Activated CD8-positive, alpha-beta T cell treated with anti-CD3 and anti-CD28 coated beads for 36 hours (primary cell): ENCODE results near the gene ZNF865. TPM values are rescaled to one million over a fixed set of nuclear protein-coding genes. Genes with fewer than 3 reads are reported as not detected.
A peak's percentile ranks its signal among the peaks of the same experiment; 100 is the strongest.

ENCODE experiments used
- ATAC-seq: fragments of 200-7000 bp; cut with Tn5 transposase; one replicate; pipeline ENCODE4 v1.10.0; 2021; ENCODE audit warnings: mild to moderate bottlenecking, moderate library complexity
- CTCF ChIA-PET: fragments of 350-600 bp; sonication (Branson Sonifier 250); formaldehyde crosslinking; loops from one replicate; lab custom pipeline; 2021; ENCODE audit warnings: antibody characterized with exemption; lab: Charles Lee
- POLR2A ChIA-PET: fragments of 350-600 bp; sonication (Branson Sonifier 250); formaldehyde crosslinking; loops from one replicate; lab custom pipeline; 2021; ENCODE audit warnings: antibody characterized with exemption; lab: Charles Lee
- DNase-seq: peaks from one replicate; pipeline ENCODE4 v3.0.0-alpha.2; 2020
- H3K27ac Mint-ChIP-seq: one replicate; pipeline ENCODE4 v1.8.0; 2021; ENCODE audit warnings: mild to moderate bottlenecking, mixed read lengths
- H3K27me3 Mint-ChIP-seq: one replicate; pipeline ENCODE4 v1.8.0; 2021; ENCODE audit warnings: mixed read lengths
- H3K36me3 Mint-ChIP-seq: one replicate; pipeline ENCODE4 v1.8.0; 2021; ENCODE audit warnings: low read depth, mixed read lengths
- H3K4me1 Mint-ChIP-seq: one replicate; pipeline ENCODE4 v1.8.0; 2021; ENCODE audit warnings: low read depth, mixed read lengths
- H3K4me3 Mint-ChIP-seq: one replicate; pipeline ENCODE4 v1.8.0; 2021; ENCODE audit warnings: mild to moderate bottlenecking, moderate library complexity, mixed read lengths
- H3K9me3 Mint-ChIP-seq: one replicate; pipeline ENCODE4 v1.8.0; 2021; ENCODE audit warnings: mixed read lengths
- CTCF ChIP-seq: fragments of 200-600 bp; IDR thresholded peaks from one replicate; pipeline ENCODE4 v1.8.0; 2022; ENCODE audit warnings: antibody characterized with exemption, mild to moderate bottlenecking
- intact Hi-C: fragments of 100-400 bp; cut with micrococcal nuclease; formaldehyde crosslinking; loops from one replicate; pipeline ENCODE4 v1.10.0; 2022
- total RNA-seq, 2 experiments: library from RNA; stranded (reverse); gene quantifications; one replicate each; pipeline ENCODE4 v1.2.3, GENCODE V29; 2021

ZNF865 gene
- total RNA-seq, 2 experiments from 2014 or later = 10.6 to 11.7 TPM

- Mint-ChIP-seq H3K36me3 (peaks cover 36% of the 10 kb centered on the region), H3K27me3 (no peaks in the 10 kb centered on the region), H3K27ac (peak overlapping the region; percentile 61), H3K4me1 (peaks cover 51% of the 10 kb centered on the region), H3K9me3 (no peaks in the 10 kb centered on the region), H3K4me3 (peak overlapping the region; percentile 82)
- ChIA-PET POLR2A (interaction anchor here (0.7 to 1.8 kb wide), 2 partner anchors 8 to 9 kb away, joined by 3 to 4 read pairs; partner anchors contain the start of gene U2AF2), CTCF (interaction anchor here (1.2 to 5.2 kb wide), 4 partner anchors 7 to 13 kb away, joined by 4 to 36 read pairs (median 6); no protein-coding TSS in a partner anchor)
- TF ChIP-seq CTCF = no peak
- DNase-seq (no peak), ATAC-seq (no peak)
- intact Hi-C loops = no loop called here
These were observed 40.0 kb downstream of the ZNF865 start for GRCh38 chr19:55645512-55645881.

GRCh38 chr19:55646889-55647731 lies 41.7 kb downstream of the ZNF865 start:
- TF ChIP-seq CTCF = no peak
- ATAC-seq (no peak), DNase-seq (no peak)
- Mint-ChIP-seq H3K9me3 (no peaks in the 10 kb centered on the region), H3K4me1 (peaks cover 58% of the 10 kb centered on the region), H3K27ac (peak overlapping the region; percentile 90), H3K27me3 (no peaks in the 10 kb centered on the region), H3K36me3 (peaks cover 42% of the 10 kb centered on the region), H3K4me3 (peak overlapping the region; percentile 79)
- intact Hi-C loops = no loop called here
- ChIA-PET POLR2A (interaction anchor here (0.8 to 3.0 kb wide), 7 partner anchors 11 to 160 kb away, joined by 4 to 9 read pairs (median 5); partner anchors contain the start of genes FIZ1, ZNF524 and ZNF784), CTCF (interaction anchor here (0.9 to 5.2 kb wide), 5 partner anchors 10 to 180 kb away, joined by 3 to 36 read pairs (median 4); no protein-coding TSS in a partner anchor)

- Mint-ChIP-seq H3K27me3 (no peaks in the 10 kb centered on the region), H3K27ac (peak within 1 kb of the TSS; percentile 90), H3K4me1 (peaks cover 59% of the 10 kb centered on the region), H3K4me3 (peak within 1 kb of the TSS; percentile 79), H3K9me3 (no peaks in the 10 kb centered on the region), H3K36me3 (peaks cover 44% of the 10 kb centered on the region)
- DNase-seq (peak; percentile 49), ATAC-seq (no peak)
- POLR2A ChIA-PET = interaction anchor here (0.9 to 3.0 kb wide), 6 partner anchors 10 to 161 kb away, joined by 5 to 9 read pairs (median 5); partner anchors contain the start of genes FIZ1, ZNF524 and ZNF784
- intact Hi-C loops = no loop called here
- CTCF ChIA-PET = interaction anchor here (0.9 to 5.2 kb wide), 5 partner anchors 11 to 181 kb away, joined by 3 to 36 read pairs (median 4); no protein-coding TSS in a partner anchor
- no peak for TF ChIP-seq CTCF
These were observed 42.5 kb downstream of the ZNF865 start, which contains the start of gene CCDC106 for GRCh38 chr19:55647732-55648584. CCDC106 (plus strand) TSS chr19:55648212; CDS start chr19:55649047, 835 bp downstream.

- H3K4me1 Mint-ChIP-seq = peaks cover 57% of the 10 kb centered on the region
- no peak for TF ChIP-seq CTCF
- peaks cover 39% of the 10 kb centered on the region for H3K36me3 Mint-ChIP-seq
- ChIA-PET CTCF (interaction anchor here (1.3 to 5.2 kb wide), 3 partner anchors 9 to 16 kb away, joined by 6 to 36 read pairs (median 15); no protein-coding TSS in a partner anchor), POLR2A (interaction anchor here (1.3 to 3.0 kb wide), 3 partner anchors 9 to 19 kb away, joined by 4 to 9 read pairs (median 4); no protein-coding TSS in a partner anchor)
- ATAC-seq (no peak), DNase-seq (no peak)
- intact Hi-C loops = no loop called here
- H3K27me3 Mint-ChIP-seq = no peaks in the 10 kb centered on the region
- H3K27ac Mint-ChIP-seq = peak overlapping the region; percentile 82
- no peaks in the 10 kb centered on the region for H3K9me3 Mint-ChIP-seq
- H3K4me3 Mint-ChIP-seq = peak overlapping the region; percentile 74
These were observed 43.3 kb downstream of the ZNF865 start for GRCh38 chr19:55648585-55649267.
